HG03342 (cell line): ENCODE results near the gene ZFAND2A.
"Not testable (repeated sequence)": the region's sequence is repeated elsewhere in the genome, so short reads cannot be mapped to it uniquely, and the experiment has no call there.

ENCODE experiments used
- ATAC-seq: cut with Tn5 transposase; IDR thresholded peaks from one replicate; pipeline ENCODE4 v1.9.1; 2021; ENCODE audit warnings: mild to moderate bottlenecking, moderate library complexity; ENCODE audit not compliant: unreplicated experiment

Gene ZFAND2A

DNA sequence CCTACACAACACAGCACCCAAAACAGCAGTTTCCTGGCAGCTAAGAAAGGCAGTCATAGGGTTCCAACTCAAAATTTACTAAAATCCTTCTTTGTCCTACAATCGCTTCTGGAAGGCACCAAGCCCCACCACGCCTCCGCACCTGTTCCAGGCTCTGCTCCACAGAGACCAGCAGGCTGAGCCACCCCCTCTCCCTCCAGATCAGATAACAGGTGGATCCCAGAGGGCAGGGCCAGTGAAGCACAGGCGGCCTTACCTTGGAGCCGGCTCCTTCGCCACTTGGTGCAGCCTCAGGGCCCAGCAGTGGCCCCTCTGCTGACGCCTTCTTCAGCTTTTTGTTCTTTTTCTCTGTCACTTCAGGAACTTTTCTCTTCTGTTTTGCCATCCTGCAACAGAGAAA lies 33.0 kb downstream of the ZFAND2A start:
- ATAC-seq: no peak

DNA sequence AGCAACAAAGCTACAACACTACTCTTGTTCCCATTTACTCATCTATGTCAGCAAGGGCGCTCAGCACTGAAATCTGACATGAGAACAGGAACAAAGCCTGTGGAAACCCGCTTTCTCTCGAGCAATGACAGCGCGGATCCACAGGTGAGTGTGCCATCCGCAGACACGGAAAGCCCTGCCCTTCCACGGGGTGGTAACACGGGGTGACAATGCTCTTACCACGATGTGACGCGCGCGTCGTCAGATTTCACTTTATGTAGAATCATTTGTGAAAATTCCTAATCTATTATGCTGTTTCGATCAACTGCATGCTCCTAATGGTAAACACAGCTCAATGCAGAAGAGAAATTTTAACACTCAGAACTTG lies 34.4 kb downstream of the ZFAND2A start:
- no peak for ATAC-seq

DNA sequence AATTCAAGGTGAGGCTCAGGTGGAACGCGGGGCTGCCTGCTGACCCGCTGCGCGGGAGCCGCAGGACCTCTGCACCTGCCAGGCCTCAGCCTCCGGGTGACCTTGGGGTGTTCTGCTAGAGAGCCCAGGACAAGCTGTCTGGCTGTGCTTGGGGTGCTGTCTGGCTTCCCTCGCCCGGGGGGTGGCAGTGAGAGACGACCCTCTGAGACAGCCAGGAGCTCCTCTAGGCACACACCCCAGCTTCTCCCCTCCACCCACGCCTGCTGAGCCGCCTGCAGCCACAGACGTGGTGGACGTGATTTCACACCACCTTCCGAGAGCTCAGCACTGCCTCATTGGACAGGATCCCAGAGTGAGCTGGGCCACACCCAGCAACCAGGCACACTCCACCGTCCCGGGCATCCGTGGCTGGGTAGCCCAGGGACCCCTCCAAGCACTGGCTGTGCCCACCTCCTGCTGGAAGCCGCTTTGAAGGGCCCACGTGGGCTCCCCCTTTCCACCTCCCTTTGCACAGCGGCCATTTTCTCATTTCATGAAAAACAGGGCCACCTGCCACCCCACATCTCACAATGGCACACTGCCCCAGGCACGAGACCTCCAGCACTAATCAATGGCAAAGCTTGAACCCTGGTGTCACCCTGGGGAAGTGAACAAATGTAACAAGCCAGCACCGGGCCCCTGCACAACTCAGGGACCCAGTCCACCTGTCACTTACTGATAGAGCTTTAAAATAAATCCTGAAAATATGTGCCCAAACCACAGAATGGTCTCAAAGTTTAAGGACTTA lies 35.0 kb downstream of the ZFAND2A start:
- no peak for ATAC-seq

DNA sequence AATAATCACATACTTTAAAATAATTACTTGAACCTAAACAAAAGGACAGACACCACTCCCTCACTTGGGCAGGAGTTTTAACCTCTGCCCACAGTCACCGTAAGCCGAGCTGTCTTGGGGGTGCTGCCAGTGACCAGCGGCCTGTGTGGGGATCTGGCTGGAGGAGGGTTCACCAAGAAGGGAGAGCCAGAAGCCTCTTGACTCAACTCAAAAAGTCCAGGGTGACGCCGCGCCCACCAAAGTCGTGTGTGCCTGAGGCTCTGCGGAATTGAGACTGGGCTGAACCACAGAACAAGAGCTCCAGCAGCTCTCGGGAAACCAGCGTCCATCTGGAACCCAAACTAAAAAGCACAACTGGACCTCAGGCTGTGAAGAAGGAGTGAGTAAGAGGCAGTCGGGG lies 35.8 kb downstream of the ZFAND2A start:
- no peak for ATAC-seq

DNA sequence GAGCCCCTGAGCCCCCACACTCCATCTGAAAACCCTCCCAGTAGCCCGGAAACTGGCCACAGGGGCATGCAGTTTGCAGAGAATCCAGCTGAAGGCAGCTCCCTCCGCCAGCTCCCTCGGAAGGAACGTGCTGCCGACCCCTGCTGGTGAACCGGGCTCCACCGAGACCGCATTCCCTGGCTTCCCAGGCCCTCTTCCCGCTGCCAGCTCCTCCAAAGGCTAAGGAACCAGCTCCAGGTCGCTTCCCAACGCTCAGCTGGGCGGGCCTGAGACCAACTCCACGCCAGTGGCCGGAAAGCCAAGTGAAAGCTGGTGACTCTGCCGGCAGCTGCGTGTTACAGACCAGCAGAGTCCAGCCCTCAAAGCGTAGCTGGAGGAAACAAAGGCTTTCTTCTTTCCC lies 36.3 kb downstream of the ZFAND2A start:
- no peak for ATAC-seq

DNA sequence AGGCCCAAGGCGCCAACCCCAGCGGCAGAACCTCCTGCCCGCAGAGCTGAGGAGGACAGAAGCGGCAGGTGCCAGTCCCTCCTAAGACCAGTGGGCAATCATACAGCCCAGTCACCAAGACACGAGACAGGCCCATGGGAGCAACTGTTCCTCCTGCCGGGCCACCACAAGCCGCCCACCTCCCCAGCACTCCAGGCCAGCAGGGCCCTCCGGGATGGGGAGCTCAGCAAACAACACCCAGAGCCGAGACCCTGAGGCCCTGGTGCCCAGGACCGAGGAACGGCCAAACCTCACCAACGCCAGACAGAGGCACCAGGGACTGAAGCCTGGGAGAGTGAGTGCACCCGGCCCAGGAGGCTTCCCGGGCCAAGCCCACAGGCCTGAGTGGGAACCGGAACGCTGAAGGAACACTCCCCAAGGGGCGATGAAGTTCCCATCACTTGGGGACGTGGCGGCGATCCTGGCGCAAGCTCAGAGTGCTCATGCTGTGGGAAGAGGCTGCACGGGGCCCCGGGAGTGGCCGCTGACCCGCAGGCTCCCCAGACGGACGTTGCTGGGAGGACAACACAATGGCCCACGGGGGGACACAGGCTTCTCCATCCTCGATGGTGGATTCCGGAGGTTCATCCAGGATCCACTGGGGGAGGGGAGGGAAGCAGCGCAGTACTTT lies 37.0 kb downstream of the ZFAND2A start:
- ATAC-seq: no peak

DNA sequence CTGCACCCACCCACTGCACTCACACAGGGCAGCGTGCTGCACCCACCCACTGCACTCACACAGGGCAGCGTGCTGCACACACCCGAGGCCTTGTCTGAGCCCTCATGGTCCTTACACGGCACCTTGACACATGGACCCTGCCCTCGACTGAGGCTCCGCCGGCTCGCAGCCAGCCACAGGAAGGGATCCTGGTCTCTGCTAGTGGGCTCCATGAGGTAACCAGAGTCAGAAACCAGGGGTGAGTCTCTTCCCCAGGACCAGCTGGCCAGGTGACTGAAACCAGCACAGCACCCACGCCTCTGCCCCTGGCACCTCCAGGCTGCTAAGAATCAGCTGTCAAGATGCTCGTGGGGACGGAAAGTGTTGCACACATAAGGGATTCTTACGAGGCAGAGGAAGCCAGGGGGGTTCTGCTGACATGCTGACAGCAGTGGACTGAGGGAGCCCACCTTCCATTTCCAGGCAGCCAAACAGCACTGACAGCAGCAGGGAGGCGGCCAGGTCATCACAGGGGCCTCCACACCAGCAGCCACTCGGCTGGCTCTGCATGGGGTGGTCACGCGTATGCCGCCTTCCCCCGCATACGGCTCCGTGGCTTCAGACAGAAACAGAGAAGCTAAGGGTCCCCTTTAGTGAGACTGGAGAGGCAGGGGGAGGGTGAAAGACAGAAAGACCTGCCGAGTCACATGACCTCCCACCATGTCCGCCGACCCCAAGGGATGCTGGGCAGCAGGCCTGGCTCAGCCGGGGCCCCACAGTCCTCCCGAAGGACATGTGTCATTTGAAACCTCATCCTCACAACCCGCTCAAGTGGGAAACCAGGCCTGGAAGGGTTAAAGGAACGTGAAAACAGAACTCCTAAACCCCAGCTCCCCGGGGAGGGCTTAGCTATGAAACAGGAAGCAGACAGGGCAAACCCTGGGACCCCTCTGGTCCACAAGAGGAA lies 37.8 kb downstream of the ZFAND2A start:
- no peak for ATAC-seq

DNA sequence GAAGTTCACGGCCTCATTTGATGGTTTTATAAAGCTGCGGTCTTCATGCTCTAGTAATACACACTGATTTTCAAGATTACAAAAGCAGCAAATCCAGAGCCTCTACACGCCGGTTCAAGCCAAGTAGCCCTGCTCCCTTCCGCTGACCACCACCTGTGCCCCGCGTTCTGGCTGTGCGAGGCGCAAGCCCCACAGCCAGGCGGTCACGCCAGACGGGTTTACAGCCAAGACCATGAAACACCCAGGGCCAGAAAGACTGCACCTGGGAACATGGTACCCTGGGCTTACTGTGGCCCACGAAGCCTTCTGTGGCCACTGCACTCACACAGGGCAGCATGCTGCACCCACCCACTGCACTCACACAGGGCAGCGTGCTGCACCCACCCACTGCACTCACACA lies 38.5 kb downstream of the ZFAND2A start:
- no peak for ATAC-seq

DNA sequence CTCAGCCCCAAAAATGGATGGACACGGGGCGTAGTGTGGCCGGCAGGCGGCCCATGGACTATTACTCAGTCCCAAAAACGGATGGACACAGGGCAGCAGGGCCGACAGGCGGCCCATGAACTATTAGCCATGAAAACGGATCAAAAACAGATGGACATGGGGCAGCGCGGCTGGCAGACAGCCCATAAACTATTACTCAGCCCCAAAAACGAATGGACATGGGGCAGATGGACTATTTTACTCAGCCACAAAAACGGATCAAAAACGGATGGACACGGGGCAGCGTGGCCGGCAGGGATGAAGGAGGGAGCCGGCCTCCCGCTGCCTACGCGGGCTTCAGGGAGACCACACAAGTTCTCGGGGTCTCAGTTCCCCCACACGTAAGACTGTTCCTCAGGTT lies 39.2 kb downstream of the ZFAND2A start:
- no peak for ATAC-seq

DNA sequence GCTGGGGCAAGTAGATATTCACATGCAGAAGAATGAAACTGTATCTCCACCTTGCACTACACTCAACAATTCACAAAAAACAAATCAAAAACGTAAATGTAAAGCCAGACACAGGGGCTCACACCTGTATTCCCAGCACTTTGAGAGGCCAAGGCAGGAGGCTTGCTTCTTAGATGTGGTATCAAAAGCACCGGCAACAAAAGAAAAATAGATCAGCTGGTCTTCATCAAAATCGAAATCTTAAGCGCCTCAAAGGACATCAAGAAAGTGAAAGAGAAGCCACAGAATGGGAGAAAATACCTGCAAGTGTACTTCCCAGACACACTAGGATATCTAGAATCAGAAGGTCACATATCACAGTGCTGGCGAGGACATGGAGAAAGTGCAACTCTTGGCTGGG lies 40.8 kb downstream of the ZFAND2A start:
- ATAC-seq: no peak

DNA sequence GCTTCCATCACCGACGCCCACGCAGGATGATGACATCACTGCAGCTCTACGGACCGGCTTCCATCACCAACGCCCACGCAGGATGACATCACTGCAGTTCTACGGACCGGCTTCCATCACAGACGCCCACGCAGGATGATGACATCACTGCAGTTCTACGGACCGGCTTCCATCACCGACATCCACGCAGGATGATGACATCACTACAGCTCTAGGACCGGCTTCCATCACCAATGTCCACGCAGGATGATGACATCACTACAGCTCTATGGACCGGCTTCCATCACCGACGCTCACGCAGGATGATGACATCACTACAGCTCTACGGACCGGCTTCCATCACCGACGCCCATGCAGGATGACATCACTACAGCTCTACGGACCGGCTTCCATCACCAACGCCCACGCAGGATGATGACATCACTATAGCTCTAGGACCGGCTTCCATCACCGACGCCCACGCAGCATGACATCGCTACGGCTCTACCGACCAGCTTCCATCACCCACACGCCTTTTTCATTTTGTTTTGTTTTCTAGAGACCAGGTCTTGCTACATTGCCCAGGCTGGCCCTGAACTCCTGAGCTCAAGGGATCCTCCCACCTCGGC lies 42.6 kb downstream of the ZFAND2A start:
- ATAC-seq: no peak

DNA sequence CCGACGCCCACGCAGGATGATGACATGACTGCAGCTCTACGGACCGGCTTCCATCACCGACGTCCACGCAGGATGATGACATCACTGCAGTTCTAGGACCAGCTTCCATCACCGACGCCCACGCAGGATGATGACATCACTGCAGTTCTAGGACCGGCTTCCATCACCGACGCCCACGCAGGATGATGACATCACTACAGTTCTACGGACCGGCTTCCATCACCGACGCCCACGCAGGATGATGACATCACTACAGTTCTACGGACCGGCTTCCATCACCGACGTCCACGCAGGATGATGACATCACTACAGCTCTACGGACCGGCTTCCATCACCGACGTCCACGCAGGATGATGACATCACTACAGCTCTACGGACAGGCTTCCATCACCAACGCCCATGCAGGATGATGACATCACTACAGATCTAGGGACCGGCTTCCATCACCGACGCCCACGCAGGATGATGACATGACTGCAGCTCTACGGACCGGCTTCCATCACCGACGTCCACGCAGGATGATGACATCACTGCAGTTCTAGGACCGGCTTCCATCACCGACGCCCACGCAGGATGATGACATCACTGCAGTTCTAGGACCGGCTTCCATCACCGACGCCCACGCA lies 43.5 kb downstream of the ZFAND2A start:
- ATAC-seq: not testable (repeated sequence)

DNA sequence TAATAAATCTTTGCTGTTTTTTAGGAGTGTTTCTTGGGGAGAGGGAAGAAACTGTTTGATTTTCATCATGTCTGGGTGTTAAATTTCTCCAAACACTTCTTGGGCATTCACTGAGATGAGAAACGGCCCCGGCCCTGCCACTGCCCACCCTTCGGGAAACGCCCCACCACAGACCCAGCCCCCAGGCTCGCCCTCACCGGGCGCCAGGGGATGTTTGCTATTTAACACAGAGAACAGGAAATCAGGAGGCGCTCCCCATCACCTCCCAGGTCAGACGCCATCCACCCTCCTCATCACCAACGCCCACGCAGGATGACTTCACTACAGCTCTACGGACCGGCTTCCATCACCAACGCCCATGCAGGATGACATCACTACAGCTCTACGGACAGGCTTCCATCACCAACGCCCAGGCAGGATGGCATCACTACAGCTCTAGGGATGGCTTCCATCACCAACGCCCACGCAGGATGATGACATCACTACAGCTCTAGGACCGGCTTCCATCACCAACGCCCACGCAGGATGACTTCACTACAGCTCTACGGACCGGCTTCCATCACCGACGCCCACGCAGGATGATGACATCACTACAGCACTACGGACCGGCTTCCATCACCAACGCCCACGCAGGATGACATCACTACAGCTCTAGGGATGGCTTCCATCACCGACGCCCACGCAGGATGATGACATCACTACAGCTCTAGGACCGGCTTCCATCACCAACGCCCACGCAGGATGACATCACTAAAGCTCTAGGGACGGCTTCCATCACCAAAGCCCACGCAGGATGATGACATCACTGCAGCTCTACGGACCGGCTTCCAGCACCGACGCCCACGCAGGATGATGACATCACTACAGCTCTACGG lies 44.6 kb downstream of the ZFAND2A start:
- not testable (repeated sequence) for ATAC-seq

DNA sequence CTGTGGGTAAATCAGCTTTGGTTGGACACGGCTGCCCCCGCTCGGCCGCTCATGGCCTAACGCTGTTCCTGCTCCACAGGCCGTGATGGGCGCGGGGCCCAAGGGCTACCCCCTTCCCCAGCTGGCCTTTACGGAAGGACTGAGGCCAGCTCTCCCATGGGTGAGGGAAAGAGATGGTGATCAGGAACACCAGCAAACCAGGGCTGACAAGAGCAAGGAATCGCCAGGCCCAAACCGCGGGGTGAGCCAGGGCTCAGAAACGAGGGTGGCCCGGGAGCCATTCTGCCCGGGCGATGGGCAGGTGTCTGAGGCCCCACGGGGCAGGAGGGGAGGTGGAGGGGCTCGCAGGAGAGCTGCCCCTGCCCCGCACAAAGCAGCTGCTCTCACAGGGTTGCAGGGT lies 45.5 kb downstream of the ZFAND2A start:
- no peak for ATAC-seq

DNA sequence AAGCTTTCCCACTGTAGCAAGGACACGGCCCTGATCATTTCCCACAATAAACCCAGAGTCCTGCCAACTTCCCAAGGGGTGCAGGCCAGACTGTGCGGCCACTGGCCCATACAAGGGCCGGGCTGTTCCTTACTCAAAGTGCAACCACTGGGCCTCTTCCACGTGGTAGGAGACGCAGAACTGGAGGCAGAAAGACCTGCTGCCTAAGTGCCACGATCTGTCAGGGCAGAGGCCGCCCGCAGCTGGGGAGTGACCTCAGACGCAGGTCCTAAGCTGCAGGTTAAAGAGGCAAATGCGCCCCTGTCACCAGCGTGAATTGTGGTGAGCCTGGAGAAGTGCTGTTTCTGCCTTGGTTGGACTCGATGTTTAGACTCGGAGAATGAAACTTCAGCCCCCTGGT lies 45.9 kb downstream of the ZFAND2A start:
- no peak for ATAC-seq

DNA sequence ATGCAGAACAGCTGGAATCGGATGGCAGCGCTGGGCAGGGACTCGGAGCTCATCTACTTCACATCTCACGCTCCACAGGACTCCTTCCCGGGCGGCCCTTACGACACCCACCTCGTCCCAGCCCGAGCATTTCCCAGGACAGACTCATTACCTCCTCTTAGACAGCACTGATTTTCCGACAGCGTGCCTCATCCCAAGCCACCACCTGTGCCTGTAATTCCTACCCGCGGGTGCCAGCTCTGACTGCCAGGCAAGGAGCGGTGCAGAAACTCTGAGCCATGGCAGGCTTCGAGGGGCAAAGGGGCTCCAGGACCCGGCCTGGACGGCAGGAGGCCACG lies 46.5 kb downstream of the ZFAND2A start:
- ATAC-seq: no peak

DNA sequence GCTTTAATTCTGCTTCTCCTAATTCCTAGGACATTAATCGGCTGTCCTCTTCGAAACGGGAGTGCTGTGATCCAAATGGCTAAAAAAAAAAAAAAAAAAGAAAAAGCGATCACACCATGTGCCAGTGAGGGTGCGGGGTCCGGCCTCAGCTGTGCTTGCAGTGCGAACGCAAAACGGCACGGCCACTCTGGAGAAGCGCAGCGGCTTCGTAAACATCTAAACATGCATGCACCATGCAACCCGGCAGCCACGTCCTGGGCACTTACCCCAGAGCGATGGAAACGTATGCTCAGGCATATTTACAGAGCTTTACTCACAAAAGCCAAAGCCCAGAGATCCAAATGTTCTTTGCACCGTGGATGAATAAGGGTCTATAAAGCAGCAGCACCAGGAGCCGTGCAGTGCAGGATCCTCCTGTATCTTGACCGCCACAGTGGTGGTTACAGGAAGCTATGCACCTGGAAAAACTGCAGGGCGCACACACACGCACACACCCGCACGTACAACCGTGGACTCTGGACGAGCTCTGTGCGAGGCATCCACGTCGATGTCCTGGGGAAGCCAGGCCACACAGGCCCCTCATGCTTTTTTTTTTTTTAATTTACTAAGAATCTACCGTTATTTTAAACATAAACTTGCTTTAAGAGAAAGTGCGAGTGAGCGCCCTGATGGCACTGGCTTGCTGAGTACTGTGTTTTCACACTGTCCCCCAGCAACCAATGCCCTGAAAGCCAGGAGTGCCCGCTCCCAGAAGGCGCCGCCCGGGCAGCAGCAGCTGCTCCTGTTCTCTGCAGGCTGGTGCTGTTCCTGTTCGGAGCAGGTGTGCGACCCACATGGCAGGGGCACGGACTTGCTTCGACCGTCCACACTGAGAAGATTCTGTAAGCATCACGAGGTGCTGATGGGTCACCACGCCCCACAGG lies 47.1 kb downstream of the ZFAND2A start:
- no peak for ATAC-seq

DNA sequence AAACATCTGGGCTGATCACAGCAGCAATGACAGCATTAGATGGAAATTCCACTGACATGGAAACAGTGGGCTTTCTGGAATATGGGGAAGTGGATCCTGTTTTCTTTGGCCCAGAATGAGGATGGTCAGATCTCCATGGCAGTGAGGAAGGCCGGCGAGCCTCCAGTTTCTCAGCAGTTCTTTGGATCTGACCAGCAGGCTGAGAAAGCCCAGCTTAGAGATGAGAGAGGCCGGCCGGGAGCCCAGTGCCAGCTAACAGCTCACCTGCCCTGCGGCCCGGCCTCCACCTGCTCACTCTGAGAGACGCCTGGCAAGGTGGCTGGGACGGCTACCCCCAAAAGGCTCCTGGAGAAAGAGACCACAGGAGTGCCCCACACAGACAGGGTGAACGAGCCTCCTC lies 47.9 kb downstream of the ZFAND2A start:
- ATAC-seq: no peak

DNA sequence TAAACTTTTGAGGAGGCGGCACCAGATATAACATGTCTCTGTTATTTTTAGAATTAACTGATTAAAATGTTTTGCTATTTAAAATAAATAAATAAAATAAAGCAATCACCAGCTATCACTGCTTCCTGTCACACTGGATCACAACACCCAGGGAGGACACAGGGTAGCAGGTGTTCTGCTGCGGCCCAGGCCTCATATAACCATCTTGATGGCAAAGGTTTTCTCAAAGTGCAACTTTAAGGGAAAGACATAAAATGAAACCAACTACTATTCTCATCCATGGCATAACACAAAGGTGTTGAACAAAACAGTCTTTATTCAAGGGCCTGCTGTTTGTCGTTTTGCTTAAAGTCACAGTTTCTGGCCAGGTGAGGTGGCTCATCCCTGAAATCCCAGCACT lies 48.8 kb downstream of the ZFAND2A start:
- ATAC-seq: no peak
